Urinary bladder (tissue), 4 donors: ENCODE data around the gene RAB21. TPM values are rescaled to one million over a fixed set of nuclear protein-coding genes. Genes with fewer than 3 reads are reported as not detected.
"Not testable (repeated sequence)": the region's sequence is repeated elsewhere in the genome, so short reads cannot be mapped to it uniquely, and the experiment has no call there.

Source experiments
- DNase-seq: peaks from one replicate; pipeline ENCODE4 v3.0.0-alpha.2; 2015; ENCODE audit errors: extremely low spot score
- H3K27ac ChIP-seq: one replicate; pipeline ENCODE4 v1.5.1; 2013; ENCODE audit warnings: low read depth, mild to moderate bottlenecking, moderate library complexity
- H3K36me3 ChIP-seq: one replicate; pipeline ENCODE4 v1.6.1; 2013; ENCODE audit warnings: mild to moderate bottlenecking, moderate library complexity; ENCODE audit not compliant: insufficient read depth
- H3K4me1 ChIP-seq: one replicate; pipeline ENCODE4 v1.6.1; 2013; ENCODE audit warnings: mild to moderate bottlenecking, moderate library complexity; ENCODE audit not compliant: insufficient read depth
- H3K4me3 ChIP-seq: one replicate; pipeline ENCODE4 v1.5.1; 2013; ENCODE audit warnings: low read depth, low read length
- WGBS: extraction: QIAGEN DNeasy Blood & Tissue Kit; methylation state at CpG from one replicate; pipeline ENCODE4 v1.1.7; 2013; 5-methylcytosine and 5-hydroxymethylcytosine counted together
- polyA plus RNA-seq: library from polyadenylated mRNA; stranded (reverse); fragments of 200-250 nt; gene quantifications from one replicate; pipeline ENCODE4 v1.2.3, GENCODE V29; 2013
- total RNA-seq: library from RNA; depleted of rRNA; stranded (reverse); fragments of >200 nt; gene quantifications from one replicate; pipeline ENCODE4 v1.2.3, GENCODE V29; 2014
- donor health status: healthy with polysubstance abuse.
- donor health status: healthy.

The RAB21 gene
- total and polyA plus RNA-seq, 2 donors = 34.7 to 45.0 TPM

DNA sequence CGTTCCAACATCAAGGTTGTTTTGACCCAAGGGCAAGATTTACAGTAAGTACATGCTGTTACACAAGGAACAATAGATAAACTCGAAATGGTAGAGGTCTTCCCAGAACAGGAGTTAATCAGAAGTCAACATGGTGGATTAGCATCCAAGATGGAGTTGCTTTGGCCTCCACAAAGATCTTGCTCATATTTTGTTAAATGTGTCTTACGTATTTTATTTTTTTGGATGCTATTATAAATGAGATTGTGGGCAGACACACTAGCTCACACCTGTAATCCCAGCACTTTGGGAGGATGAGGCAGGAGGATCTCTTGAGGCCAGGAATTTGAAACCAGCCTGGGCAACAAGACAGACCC lies 22.3 kb upstream of the RAB21 start:
- WGBS = 79% methylated on average over 3 of the region's 3 CpGs
- H3K27ac ChIP-seq = no peak overlapping the region
- H3K36me3 ChIP-seq = no peaks in the 10 kb centered on the region
- H3K4me1 ChIP-seq = no peaks in the 10 kb centered on the region
- H3K4me3 ChIP-seq = no peak overlapping the region
- DNase-seq = no peak

GRCh38 chr12:71737197-71737596 lies 17.5 kb upstream of the RAB21 start:
- no peak overlapping the region for H3K27ac ChIP-seq
- H3K4me3 ChIP-seq = no peak overlapping the region
- DNase-seq = no peak
- 87% methylated on average over 1 of the region's 1 CpG for WGBS
- H3K4me1 ChIP-seq = no peaks in the 10 kb centered on the region
- no peaks in the 10 kb centered on the region for H3K36me3 ChIP-seq

DNA sequence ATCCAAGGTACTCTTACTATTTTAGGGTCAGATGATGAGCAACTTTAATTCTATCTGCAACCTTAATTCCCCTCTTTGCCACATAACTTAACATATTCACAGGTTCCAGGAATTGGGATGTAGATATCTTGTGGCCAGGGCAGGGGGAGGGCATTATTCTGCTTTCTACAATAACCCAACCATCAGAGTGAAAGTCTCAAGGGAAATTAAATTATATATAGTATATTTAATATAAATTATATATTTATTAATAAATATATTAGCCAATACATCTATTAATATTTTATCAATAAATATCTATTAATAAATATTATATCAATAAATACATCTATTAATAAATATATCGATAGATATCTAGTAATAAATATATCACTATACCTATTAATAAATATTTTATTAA lies 11.7 kb upstream of the RAB21 start:
- H3K36me3 ChIP-seq = peaks cover 1% of the 10 kb centered on the region
- no peak for DNase-seq
- H3K27ac ChIP-seq = no peak overlapping the region
- no peak overlapping the region for H3K4me3 ChIP-seq
- no peaks in the 10 kb centered on the region for H3K4me1 ChIP-seq
- WGBS = 92% methylated on average over 1 of the region's 1 CpG

GRCh38 chr12:71744522-71745300 lies 10.0 kb upstream of the RAB21 start:
- DNase-seq = no peak
- Histone ChIP-seq H3K27ac (no peak overlapping the region), H3K36me3 (peaks cover 1% of the 10 kb centered on the region), H3K4me1 (no peaks in the 10 kb centered on the region), H3K4me3 (no peak overlapping the region)
- WGBS = 89% methylated on average over 5 of the region's 5 CpGs

DNA sequence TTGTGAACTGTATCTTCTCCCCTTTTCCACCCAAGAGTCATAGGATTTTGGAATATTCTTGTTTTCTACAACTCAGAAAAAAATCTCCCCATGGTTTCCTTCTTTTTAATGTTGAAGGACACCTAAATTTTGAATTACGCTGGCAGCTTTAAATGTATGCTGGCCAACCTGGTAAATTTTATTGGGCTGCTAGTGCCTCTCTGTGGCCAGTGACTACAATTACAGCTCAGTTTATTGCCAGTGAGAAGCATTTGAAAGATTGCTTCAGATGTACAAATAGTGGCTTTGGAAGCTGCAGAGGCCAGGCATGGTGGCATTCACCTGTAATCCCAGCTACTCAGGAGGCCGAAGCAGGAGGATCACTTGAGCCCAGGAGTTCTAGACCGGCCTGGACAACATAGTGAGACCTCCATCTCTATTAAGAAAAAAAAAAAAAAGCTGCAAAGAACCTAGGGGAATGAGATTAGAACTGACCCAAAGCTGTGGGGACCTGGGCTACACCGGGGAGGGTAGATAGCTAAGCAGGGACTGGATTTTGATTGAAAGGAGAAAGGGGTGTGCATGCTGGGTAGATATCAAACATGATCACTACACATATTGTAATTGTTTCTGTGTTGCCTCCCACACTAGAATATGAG lies 7.6 kb upstream of the RAB21 start:
- no peak for DNase-seq
- no peaks in the 10 kb centered on the region for H3K4me1 ChIP-seq
- H3K27ac ChIP-seq = no peak overlapping the region
- H3K4me3 ChIP-seq = no peak overlapping the region
- 33% methylated on average over 4 of the region's 4 CpGs for WGBS
- H3K36me3 ChIP-seq = peaks cover 1% of the 10 kb centered on the region

- H3K36me3 ChIP-seq = peaks cover 1% of the 10 kb centered on the region
- WGBS = 45% methylated on average over 5 of the region's 5 CpGs
- no peaks in the 10 kb centered on the region for H3K4me1 ChIP-seq
- H3K27ac ChIP-seq = no peak overlapping the region
- no peak overlapping the region for H3K4me3 ChIP-seq
- no peak for DNase-seq
Observed at GRCh38 chr12:71748081-71748850, 6.4 kb upstream of the RAB21 start.

DNA sequence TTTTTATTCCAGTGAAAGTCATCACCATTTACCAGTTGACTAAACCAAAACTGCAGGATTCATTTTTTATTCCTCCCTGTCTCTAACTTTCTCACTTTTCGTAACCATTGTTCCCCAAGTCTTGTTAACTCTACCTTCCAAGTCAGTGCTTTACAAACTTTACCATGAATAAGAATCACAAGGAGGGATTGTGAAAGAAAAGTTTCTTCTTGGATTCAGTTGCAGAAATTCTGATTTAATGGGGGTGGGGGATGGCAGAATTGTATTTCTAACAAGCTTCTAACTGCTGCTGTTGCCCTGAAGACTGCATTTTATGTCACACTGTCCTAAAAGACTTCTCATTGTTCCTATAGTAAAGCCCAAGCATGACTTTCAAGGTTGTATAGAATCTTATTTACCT lies 5.0 kb upstream of the RAB21 start:
- H3K27ac ChIP-seq = no peak overlapping the region
- no peak overlapping the region for H3K4me3 ChIP-seq
- H3K4me1 ChIP-seq = no peaks in the 10 kb centered on the region
- no peak for DNase-seq
- H3K36me3 ChIP-seq = peaks cover 1% of the 10 kb centered on the region
- WGBS = 94% methylated on average over 1 of the region's 1 CpG

- Histone ChIP-seq H3K4me3 (no peak overlapping the region), H3K27ac (no peak overlapping the region), H3K36me3 (no peaks in the 10 kb centered on the region), H3K4me1 (peaks cover 2% of the 10 kb centered on the region)
- DNase-seq = no peak
- 84% methylated on average over 1 of the region's 1 CpG for WGBS
Observed at GRCh38 chr12:71752891-71753290, 1.8 kb upstream of the RAB21 start.

- DNase-seq = peak; percentile 10
- WGBS = under 1% methylated on average over 45 of the region's 45 CpGs
Observed at GRCh38 chr12:71755146-71755892, 656 bp downstream of the RAB21 start.

GRCh38 chr12:71756054-71756690 lies 1.5 kb downstream of the RAB21 start:
- H3K4me3 ChIP-seq = peak overlapping the region; percentile 89
- no peak for DNase-seq
- no peaks in the 10 kb centered on the region for H3K36me3 ChIP-seq
- 34% methylated on average over 5 of the region's 5 CpGs for WGBS
- peaks cover 2% of the 10 kb centered on the region for H3K4me1 ChIP-seq
- peak overlapping the region; percentile 95 for H3K27ac ChIP-seq

More at GRCh38 chr12:71755146-71755892, 656 bp downstream of the RAB21 start:
- peak overlapping the region; percentile 89 for H3K4me3 ChIP-seq
- H3K4me1 ChIP-seq = peaks cover 2% of the 10 kb centered on the region
- no peaks in the 10 kb centered on the region for H3K36me3 ChIP-seq
- H3K27ac ChIP-seq = peak overlapping the region; percentile 95

GRCh38 chr12:71759941-71760340 lies 5.3 kb downstream of the RAB21 start:
- Histone ChIP-seq H3K4me3 (no peak overlapping the region), H3K27ac (no peak overlapping the region), H3K4me1 (peaks cover 4% of the 10 kb centered on the region), H3K36me3 (no peaks in the 10 kb centered on the region)
- DNase-seq = no peak
- 97% methylated on average over 3 of the region's 3 CpGs for WGBS

DNA sequence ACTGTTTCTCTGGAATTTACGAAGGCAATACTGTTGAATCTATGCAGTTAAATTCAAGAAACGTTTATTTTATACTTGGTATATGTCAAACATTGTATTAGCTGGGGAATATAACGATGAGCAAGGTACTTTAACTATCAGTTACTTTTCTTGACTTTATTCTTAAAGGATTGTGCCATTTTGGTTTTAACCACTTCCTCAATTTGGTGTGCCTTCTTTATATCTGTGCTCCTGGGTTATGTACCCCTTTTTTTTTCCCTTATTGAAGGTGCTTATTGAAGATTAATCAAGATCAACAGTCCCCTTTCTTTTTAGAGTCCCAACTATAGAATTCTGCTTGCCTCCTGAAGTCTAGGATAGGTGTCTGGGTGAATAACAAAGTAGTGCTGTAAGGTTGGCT lies 5.8 kb downstream of the RAB21 start:
- Histone ChIP-seq H3K4me3 (no peak overlapping the region), H3K4me1 (peaks cover 4% of the 10 kb centered on the region), H3K27ac (no peak overlapping the region), H3K36me3 (no peaks in the 10 kb centered on the region)
- 63% methylated on average over 3 of the region's 3 CpGs for WGBS
- no peak for DNase-seq

DNA sequence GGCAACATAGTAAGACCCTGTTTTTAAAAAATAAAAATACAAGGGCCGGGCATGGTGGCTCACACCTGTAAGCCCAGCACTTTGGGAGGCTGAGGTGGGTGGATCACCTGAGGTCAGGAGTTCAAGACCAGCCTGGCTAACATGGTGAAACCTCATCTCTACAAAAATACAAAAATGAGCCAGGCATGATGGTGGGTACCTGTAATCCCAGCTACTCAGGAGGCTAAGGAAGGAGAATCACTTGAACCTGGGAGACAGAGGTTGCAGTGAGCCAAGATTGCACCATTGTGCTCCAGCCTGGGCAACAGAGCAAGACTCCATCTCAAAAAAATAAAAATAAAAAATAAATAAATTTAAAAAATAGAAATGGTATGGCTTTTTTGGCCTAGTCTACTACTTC lies 6.7 kb downstream of the RAB21 start:
- not testable (repeated sequence) for H3K4me3 ChIP-seq, DNase-seq, H3K27ac ChIP-seq, H3K4me1 ChIP-seq, H3K36me3 ChIP-seq
- WGBS = 97% methylated on average over 1 of the region's 1 CpG
